NCI-H2081 (cell line): ENCODE data around the gene KIAA1217.
"Not testable (repeated sequence)": the region's sequence is repeated elsewhere in the genome, so short reads cannot be mapped to it uniquely, and the experiment has no call there.

Experiments
- DNase-seq, 2 experiments: peaks; one replicate each; lab custom pipeline; 2025; lab: John Stamatoyannopoulos, UW

Gene KIAA1217

GRCh38 chr10:24442641-24443174 is 233.8 kb downstream of the KIAA1217 start:
- DNase-seq, result not testable (repeated sequence)

GRCh38 chr10:24444337-24444736 is 235.4 kb downstream of the KIAA1217 start:
- no peak for DNase-seq

GRCh38 chr10:24445958-24446357 is 237.0 kb downstream of the KIAA1217 start:
- DNase-seq, result not testable (repeated sequence)

- DNase-seq, result no peak
These were observed 237.8 kb downstream of the KIAA1217 start for GRCh38 chr10:24446739-24447138.

GRCh38 chr10:24448351-24448999 is 239.5 kb downstream of the KIAA1217 start:
- no peak for DNase-seq

GRCh38 chr10:24449321-24449740 is 240.4 kb downstream of the KIAA1217 start:
- DNase-seq, result no peak

GRCh38 chr10:24449769-24450310 is 240.9 kb downstream of the KIAA1217 start:
- no peak for DNase-seq

- no peak for DNase-seq
These were observed 242.4 kb downstream of the KIAA1217 start for GRCh38 chr10:24451325-24451820.

- no peak for DNase-seq
These were observed 243.1 kb downstream of the KIAA1217 start for GRCh38 chr10:24452030-24452429.

GRCh38 chr10:24453404-24453830 is 244.5 kb downstream of the KIAA1217 start:
- DNase-seq, result no peak

- DNase-seq, result no peak
These were observed 245.0 kb downstream of the KIAA1217 start for GRCh38 chr10:24453973-24454372.

- DNase-seq, result no peak
These were observed 246.5 kb downstream of the KIAA1217 start for GRCh38 chr10:24455447-24455846.

- no peak for DNase-seq
These were observed 247.4 kb downstream of the KIAA1217 start for GRCh38 chr10:24456322-24456721.

GRCh38 chr10:24457661-24458318 is 248.9 kb downstream of the KIAA1217 start:
- DNase-seq, result no peak

GRCh38 chr10:24459836-24460235 is 250.9 kb downstream of the KIAA1217 start:
- no peak for DNase-seq

- DNase-seq, result no peak
These were observed 253.4 kb downstream of the KIAA1217 start for GRCh38 chr10:24462291-24462813.

GRCh38 chr10:24462889-24463552 is 254.1 kb downstream of the KIAA1217 start:
- DNase-seq, result no peak

GRCh38 chr10:24463611-24464426 is 254.9 kb downstream of the KIAA1217 start:
- no peak for DNase-seq

- no peak for DNase-seq
These were observed 256.4 kb downstream of the KIAA1217 start for GRCh38 chr10:24465124-24465874.
